Measurements from ENCODE around the gene NOP58. TPM values are rescaled to one million over a fixed set of nuclear protein-coding genes. Genes with fewer than 3 reads are reported as not detected.

Gene NOP58
- total and polyA plus RNA-seq, 10 of the 15 experiments (the other 5 are each of a cell fraction or from before 2014, with no cell fraction given): 131 to 327 (median 217) TPM

GRCh38 chr2:202238234-202239197, 27.0 kb upstream of the NOP58 start, which contains the start of gene SUMO1 (continued):
- TF ChIP-seq ZNF687 (IDR thresholded peaks at IDR 0.05) (peak; percentile 47; the same call in 1 of the 2 replicates), YY1 (IDR thresholded peaks at IDR 0.05; ENCODE audit: low read depth, low read length) (peak; percentile 48; the same call in 1 of the 2 replicates), SMAD1 (IDR thresholded peaks at IDR 0.05; ENCODE audit: low read depth, partially characterized antibody) (peak; percentile 64), CHD2 (IDR thresholded peaks at IDR 0.05; ENCODE audit: borderline replicate concordance, low read depth, low read length) (0 out of 2 replicates have a peak, but pooled peaks have one; percentile 30), CREB1 (IDR thresholded peaks at IDR 0.05; ENCODE audit: low read depth) (peak; percentile 91), EGR1 (IDR thresholded peaks at IDR 0.05; ENCODE audit: borderline replicate concordance in 1 of 2, low read depth in 2 of 2, low read length in 2 of 2) (peak in 1 of 2 experiments; percentile 15; a peak in 1 of 3 replicates), ZBTB40 (IDR thresholded peaks at IDR 0.05; ENCODE audit: borderline replicate concordance) (peak; percentile 93), RUNX3 (IDR thresholded peaks at IDR 0.05; ENCODE audit: low read length) (peak; percentile 39; the same call in 1 of the 2 replicates), POLR2AphosphoS5 (IDR thresholded peaks at IDR 0.05; ENCODE audit: low read length) (peak; percentile 85), BHLHE40 (IDR thresholded peaks at IDR 0.05; ENCODE audit: borderline replicate concordance in 1 of 2, low read depth in 2 of 2, low read length in 1 of 2) (peak in 1 of 2 experiments; percentile 30; a peak in 1 of 4 replicates), SP1 (IDR thresholded peaks at IDR 0.05; ENCODE audit: low read depth, low read length) (no peak), E2F4 (IDR thresholded peaks at IDR 0.05; ENCODE audit: low read depth, low read length) (peak; percentile 78), GATAD2B (conservative IDR thresholded peaks at IDR 0.05; ENCODE audit: low read depth) (0 out of 2 replicates have a peak, but pooled peaks have one; percentile 29), NFYA (IDR thresholded peaks at IDR 0.05; ENCODE audit: borderline replicate concordance, low read depth, low read length) (no peak)
- TF ChIP-seq, protein P1, sequence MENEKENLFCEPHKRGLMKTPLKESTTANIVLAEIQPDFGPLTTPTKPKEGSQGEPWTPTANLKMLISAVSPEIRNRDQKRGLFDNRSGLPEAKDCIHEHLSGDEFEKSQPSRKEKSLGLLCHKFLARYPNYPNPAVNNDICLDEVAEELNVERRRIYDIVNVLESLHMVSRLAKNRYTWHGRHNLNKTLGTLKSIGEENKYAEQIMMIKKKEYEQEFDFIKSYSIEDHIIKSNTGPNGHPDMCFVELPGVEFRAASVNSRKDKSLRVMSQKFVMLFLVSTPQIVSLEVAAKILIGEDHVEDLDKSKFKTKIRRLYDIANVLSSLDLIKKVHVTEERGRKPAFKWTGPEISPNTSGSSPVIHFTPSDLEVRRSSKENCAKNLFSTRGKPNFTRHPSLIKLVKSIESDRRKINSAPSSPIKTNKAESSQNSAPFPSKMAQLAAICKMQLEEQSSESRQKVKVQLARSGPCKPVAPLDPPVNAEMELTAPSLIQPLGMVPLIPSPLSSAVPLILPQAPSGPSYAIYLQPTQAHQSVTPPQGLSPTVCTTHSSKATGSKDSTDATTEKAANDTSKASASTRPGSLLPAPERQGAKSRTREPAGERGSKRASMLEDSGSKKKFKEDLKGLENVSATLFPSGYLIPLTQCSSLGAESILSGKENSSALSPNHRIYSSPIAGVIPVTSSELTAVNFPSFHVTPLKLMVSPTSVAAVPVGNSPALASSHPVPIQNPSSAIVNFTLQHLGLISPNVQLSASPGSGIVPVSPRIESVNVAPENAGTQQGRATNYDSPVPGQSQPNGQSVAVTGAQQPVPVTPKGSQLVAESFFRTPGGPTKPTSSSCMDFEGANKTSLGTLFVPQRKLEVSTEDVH (IDR thresholded peaks at IDR 0.05; ENCODE audit: low read depth, partially characterized antibody): peak; percentile 99

All from GM12878 (cell line).